ENCODE data around the gene FOXL3.
"Not testable (repeated sequence)": the region's sequence is repeated elsewhere in the genome, so short reads cannot be mapped to it uniquely, and the experiment has no call there.

Gene FOXL3

DNA sequence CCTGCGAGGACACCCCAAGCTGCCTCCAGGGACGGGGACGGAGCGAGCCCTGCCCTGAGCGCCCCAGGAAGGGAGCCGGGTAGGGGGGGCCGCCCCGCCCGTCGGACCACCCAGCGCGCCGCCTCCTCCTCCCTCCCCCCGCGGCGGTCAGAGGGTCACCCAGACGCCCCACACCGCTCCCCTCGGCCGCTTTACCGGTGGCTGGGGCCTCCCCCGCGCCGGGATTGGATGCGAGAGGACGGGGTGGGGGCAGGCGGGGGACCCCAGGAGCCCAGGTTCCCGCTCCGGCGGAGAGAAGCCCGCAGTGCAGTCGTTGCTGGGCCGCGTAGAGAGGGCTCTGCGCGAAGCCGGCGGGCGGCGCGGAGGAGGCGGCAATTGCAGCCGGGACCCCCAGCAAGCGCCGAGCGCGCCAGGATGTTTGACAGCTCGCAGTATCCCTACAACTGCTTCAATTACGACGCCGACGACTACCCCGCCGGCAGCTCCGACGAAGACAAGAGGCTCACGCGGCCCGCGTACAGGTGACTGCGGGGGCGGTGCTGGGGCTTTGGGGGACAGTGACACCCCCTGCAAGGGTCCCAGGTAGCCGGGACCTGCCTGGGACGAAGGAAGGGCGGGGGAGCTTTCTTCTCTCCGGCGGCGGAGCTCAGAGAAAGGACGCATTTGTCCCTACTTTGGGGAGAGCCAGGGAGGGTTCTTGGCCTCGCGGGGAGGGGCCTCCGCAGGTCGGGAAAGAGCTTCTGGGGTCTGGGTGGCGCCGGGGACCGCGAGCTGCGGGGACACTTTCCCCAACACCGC lies at the start of gene FOXL3:
TSS of gene FOXL3 (plus strand) at position 415 of the 798 bp plus-strand sequence. CDS start at position 415, 0 bp downstream.
- DNase-seq: no peak

GRCh38 chr7:240887-241421 lies 49.0 kb upstream of the FOXL3 start:
- DNase-seq: no peak

- no peak for DNase-seq
These were observed 48.5 kb upstream of the FOXL3 start for GRCh38 chr7:241513-241912.

DNA sequence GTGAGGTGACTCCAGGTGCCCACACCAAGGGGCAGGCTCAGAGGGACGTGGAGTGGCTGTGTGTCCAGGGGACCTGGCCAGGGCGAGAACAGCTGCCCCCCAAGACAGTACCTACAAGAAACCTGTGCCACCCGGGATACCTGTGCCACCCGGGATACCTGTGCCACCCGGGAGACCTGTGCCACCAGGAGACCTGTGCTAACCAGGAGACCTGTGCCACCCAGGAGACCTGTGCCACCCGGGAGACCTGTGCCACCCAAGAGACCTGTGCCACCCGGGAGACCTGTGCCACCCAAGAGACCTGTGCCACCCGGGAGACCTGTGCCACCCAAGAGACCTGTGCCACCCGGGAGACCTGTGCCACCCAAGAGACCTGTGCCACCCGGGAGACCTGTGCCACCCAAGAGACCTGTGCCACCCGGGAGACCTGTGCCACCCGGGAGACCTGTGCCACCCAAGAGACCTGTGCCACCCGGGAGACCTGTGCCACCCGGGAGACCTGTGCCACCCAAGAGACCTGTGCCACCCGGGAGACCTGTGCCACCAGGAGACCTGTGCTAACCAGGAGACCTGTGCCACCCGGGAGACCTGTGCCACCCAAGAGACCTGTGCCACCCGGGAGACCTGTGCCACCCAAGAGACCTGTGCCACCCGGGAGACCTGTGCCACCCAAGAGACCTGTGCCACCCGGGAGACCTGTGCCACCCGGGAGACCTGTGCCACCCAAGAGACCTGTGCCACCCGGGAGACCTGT lies 47.0 kb upstream of the FOXL3 start:
- not testable (repeated sequence) for DNase-seq

GRCh38 chr7:243580-243978 lies 46.4 kb upstream of the FOXL3 start:
- not testable (repeated sequence) for DNase-seq

- DNase-seq: no peak
These were observed 45.0 kb upstream of the FOXL3 start for GRCh38 chr7:244974-245373.

- no peak for DNase-seq
These were observed 44.2 kb upstream of the FOXL3 start for GRCh38 chr7:245574-246295.

DNA sequence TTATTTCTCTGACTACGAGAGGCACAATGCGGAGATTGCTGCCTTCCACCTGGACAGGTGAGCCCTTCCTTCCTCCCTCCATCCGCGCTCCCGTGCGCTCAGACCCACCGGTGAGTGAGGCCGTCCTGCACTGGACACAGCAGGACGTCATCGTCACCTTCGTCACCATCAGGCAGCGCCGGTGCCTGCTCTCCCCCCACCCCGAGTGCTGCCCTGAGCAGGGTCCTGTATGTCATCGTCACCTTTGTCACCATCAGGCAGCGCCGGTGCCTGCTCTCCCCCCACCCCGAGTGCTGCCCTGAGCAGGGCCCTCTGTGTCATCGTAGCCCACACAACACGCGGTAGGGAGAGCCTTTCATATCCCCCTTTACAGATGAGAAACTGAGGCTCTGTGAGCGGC lies 43.5 kb upstream of the FOXL3 start:
- DNase-seq: no peak

DNA sequence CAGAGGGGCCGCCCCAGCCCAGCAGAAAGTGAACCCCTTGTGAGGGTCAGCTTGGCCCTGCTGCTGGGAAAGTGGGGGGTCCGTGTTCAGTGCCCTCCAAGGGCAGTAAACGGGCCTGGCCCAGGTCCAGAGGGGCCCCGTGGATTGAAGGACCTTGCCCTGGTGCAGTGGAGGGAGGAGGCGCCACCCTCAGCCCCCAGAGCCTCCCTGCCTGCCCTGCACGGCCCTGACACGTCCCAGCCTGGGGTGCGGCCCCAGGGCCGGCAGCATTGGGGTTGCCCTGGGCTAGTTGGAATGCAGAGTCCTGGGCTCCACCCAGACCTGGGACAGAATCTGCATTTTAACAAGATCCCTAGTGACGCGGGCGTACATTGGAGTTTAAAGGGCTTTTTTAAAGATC lies 42.8 kb upstream of the FOXL3 start:
- DNase-seq: no peak

DNA sequence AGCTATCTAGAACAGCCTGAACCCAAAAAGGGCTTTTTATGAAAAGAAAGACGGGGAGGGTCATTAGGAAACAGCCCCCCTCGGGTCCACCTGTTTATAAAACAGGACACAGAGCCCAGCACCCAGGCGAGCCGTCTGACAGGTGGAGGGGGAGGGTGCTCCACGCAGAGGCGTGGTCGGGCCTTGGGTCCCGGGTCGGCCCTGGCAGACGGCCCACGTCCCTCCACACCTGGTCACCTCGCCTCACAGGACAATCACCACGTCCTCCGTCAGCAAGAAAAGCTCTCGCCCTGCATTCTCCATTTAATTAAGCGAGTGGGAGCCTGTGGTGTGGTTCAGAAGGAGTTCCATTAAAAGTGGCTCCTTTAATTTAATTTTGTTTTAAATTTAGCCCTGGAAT lies 42.3 kb upstream of the FOXL3 start:
- no peak for DNase-seq

DNA sequence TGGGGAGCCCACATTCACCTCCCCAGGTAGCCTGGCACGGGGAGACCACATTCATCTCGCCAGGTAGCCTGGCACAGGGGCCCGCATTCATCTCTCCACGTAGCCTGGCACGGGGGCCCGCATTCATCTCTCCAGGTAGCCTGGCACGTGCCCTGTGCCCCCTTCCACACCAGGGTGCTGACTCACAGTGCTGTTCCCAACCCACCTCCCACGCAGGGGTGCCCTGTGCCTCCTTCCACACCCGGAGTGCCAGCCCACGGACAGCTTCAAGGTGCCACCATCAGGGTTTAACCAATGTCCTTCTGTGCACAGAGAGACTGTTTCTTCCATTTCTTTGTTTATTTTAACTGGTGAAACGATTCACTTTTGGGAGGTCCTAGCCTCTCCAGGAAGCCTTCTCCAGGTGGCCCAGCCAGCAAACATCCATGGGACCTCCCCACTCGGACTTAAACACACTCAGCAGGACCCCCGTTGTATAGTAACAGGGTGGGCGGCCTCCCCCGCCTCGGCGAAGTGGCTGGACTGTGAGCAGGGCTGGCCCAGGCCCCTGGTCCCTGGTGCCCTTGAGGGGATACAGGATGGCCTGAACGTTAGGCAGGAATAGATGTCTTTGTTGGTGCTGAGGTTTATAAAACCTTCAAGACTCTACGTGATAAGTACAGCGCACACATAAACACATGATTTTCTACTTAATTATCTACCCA lies 41.1 kb upstream of the FOXL3 start:
- DNase-seq: no peak

- DNase-seq: no peak
These were observed 40.0 kb upstream of the FOXL3 start for GRCh38 chr7:249989-250388.

GRCh38 chr7:250523-250922 lies 39.4 kb upstream of the FOXL3 start:
- no peak for DNase-seq

DNA sequence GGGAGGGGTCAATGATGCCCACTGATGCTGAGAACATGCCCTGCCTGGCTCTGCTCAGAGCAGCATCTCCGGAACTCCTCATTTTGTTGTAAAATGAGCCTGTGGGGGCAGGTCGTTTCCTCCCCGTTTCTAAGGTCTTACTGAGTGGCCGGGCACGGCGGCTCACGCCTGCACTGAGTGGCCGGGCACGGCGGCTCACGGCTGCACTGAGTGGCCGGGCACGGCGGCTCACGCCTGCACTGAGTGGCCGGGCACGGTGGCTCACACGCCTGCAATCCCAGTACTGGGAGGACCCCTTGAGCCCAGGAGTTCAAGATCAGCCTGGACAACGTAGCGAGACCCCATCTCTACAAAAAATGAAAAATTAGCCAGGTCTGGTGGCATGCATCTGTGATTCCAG lies 39.0 kb upstream of the FOXL3 start:
- DNase-seq: no peak

- DNase-seq: no peak
These were observed 38.4 kb upstream of the FOXL3 start for GRCh38 chr7:251446-252175.

DNA sequence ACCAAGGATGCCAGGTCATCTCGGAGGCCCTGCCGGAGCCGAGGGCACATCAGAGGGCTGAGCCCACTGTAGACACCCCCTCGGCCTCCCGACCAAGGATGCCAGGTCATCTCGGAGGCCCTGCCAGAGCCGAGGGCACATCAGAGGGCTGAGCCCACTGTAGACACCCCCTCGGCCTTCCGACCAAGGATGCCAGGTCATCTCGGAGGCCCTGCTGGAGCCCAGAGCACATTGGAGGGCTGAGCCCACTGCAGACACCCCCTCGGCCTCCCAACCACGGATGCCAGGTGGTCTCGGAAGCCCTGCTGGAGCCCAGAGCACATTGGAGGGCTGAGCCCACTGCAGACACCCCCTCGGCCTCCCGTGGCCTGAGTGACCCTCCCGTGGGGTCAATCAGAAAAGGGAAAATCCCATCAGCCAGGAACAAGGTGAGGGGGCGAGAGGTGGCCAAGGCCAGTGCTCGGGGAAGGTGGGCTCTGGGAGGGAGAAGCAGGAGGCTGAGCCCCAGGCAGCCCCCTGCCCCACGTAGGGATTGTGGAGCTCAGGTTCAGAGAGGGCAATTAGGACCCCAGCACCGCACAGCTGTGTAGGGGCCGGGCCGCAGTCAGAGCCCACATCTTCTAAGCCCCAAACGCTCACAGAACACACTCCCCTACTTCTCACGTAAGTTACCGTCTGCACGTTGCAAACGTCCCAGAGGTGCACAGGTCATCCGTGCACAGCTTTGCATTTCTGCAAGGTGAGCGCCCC lies 37.6 kb upstream of the FOXL3 start:
- DNase-seq: no peak

DNA sequence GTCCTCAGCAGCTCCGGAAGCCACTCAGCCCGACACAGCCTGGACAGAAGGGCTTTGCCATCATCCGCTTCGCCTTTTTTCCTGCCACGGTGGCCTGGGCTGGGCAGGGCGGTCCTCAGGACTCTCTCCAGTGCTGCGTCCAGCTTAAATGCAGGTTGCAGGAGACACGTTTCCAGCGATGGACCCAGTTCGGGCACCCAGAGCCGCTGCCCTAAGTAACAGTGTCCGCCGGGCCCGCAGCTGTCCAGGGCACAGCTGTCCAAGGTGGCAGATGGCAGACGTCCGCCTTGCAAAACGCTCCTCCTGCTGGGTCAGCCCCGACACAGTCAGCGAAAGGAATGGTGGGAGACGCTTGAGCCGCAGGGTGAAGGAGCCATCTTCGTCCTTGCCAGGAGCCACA lies 37.0 kb upstream of the FOXL3 start:
- DNase-seq: no peak

GRCh38 chr7:253581-254336 lies 36.2 kb upstream of the FOXL3 start:
- no peak for DNase-seq

DNA sequence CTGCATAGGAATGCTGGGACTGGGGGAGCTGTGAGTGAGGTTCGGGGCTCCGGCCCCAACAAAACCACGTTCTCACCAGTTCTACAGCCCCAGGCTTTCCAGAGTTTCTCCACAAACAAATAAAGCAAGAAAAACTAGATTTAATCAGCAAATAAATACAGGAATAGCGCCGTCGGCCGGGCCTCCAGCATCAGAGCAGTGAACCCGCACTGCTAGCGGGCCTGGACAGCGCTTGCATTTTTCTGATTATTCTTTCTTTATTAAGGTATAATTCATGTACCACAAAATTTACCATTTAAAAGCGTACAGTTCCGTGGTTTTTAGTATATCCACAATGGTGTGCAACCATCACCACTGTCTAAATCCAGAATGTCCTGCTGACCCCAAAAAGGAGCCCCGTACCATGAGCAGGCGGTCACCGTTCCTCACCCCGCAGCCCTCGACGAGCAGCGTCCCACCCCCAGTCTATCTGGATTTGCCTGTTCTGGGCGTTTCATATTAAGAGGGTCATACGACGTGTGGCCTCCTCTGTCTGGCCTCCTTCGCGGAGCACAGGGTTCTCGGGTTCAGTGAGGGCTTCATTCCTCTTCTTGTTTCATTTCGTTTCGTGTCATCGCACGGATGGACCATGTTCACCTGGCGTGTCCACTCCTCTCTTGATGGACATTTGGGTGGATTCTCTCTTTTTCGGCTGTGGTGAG lies 35.5 kb upstream of the FOXL3 start:
- no peak for DNase-seq

- no peak for DNase-seq
These were observed 34.9 kb upstream of the FOXL3 start for GRCh38 chr7:255038-255435.

Data from activated naive CD4-positive, alpha-beta T cell treated with anti-CD3 and anti-CD28 coated beads, Interleukin-2, amount 50 U/mL, for 16 hours (primary cell).